ENCODE results near the gene PPP2R2B. TPM values are rescaled to one million over a fixed set of nuclear protein-coding genes. Genes with fewer than 3 reads are reported as not detected.

Gene PPP2R2B
- total RNA-seq, 1 experiment from 2014 or later, result 14.0 TPM

DNA sequence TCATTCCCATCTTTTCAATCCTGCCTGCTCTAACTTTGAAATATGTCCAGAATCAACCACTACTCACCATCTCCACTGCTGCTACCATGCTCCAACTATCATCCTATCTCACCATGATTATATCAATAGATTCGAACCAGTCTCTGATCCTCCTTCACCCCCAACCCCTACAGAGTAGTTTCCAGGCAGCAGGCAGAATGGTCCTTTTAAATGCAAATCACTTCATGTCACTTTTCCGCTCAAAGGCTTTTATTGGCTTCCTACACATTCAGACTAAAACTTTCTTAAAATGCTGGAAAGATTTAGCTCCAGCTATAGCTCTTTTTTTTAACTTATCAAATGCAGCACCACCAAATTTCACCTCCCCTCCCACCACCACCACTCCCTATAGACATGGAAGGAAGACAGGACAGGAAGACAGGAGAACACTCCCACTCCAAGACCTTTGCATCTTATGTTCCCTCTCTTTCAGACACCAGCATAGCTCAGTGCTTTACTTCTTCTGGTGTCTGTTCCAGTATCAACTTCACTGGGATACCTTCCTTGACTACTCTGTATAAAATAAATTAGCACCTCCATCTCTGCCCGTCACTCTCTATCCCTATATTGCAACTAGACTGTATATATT lies 9.9 kb upstream of the PPP2R2B start:
- DNase-seq (ENCODE audit: low spot score), result no peak

DNA sequence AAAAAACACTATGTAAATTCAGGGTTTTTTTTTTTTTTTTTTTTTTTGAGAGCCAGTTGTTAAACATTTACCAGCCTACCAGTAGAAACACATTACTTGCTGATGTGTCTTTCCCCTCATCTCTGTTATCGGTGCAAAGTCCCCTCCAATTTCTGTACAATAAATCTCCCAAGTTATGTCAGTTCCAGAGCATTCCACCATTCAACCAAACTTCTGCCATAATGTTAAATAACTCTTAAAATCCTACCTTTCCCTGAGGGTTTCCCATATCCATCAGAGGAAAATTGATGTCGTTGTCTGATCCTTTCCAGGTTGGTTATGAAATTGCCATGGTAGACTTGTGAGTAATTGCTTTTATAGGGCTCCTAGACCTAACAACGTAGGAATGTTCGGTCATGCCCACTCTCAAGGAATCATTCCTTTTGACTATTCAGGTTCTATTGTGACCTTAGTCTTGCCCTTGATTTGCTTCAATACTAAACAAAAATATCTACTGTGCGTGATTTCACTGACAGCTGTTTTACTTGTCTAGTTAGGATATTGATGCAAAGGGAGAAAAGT lies 5.6 kb upstream of the PPP2R2B start:
- no peak for DNase-seq (ENCODE audit: low spot score)

DNA sequence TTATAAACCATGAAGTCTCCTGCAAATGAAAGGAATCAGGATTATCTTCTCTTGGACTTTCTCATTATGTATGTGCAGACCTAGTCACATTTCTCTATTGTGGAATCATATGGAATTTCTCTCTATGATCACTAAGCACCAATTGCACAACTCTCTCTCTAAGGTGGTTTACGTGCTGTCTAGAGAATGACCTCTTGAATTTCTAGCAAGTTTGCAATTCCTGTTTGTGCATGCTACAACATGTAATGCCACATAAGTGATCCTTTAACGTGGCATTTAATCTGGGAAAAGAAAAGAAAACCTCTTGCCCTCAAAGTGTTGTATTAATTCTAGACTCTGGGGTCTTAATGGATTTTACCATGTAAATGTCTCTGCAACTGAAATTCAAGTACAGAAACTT lies 5.0 kb upstream of the PPP2R2B start:
- DNase-seq (ENCODE audit: low spot score), result no peak

DNA sequence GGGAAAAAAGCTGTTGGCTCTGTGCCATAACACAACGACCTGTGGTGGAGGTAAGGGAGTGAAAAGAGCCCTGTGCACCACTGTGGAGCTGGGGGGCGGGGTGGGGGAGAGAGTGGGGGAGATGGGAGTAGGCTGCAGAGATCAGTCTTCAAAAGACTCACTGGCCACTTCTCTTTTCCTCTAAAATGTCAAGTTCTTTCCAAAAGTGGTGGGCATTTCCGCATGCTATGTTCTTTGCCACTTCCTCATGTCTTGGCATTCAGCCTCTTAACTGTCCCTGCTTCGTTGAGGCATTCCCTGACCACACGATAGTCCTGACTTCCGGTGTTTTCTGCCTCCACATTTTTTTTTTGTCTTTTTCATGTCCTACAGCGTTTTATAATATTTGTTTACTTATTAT lies 2.4 kb upstream of the PPP2R2B start:
- no peak for DNase-seq (ENCODE audit: low spot score)

DNA sequence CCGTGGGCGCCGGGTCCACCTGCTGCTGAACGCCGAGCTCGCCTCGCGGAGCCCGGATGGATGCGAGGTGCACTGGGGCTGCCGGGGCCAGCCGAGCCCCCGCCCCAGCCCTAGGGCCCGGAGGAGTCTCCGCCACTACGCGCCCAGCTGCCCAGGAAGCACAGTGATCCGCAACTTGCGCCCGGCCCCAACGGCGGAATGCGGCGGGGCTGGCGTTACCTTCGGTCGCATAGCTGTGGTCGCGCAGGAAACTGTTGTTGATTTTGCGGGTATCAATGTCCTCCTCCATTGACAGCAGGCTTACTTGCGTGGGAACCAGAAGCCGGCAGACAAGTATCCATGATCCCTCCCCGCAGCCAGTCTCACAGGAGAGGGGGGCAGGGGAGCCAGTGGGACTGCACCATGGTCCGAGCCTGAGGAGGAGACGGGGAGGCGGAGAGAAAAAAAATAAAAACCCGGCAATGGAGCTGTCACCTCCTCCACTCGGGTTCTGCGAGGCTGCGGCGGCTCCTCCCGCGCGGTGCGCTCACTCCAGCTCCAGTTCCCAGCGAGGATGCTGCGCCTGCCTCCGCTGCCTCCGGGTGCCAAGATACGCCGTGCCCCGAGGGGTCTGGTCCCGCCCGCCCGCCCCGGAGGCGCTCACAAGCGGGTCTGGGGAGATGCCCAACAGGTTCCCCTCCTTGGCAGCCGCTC lies 628 bp downstream of the PPP2R2B start:
- peak; percentile 39 for DNase-seq (ENCODE audit: low spot score)

DNA sequence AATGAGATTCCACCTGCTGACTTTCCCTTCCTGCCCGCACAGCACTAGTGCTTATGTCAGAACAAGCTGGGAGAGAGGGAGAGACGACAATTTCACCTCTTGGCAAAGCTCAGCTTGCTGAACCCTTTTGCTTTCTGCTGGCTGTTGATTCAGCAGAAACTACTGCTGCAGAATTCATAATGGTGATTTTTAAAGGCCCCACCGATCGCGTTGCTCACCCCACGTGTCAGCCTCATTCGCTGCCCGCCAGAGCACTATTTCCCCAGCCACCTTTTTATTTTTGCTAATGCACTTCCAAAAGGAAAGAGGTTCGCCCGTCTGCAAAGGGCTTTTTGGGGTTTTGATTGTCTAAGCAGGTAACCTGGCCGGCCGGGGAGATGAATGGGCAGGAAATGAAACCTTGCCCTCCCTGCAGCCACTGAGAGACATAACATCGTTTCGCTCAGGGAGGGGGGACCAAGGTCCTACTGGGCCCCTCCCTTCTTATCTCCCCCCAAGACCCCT lies 1.3 kb downstream of the PPP2R2B start:
- no peak for DNase-seq (ENCODE audit: low spot score)

DNA sequence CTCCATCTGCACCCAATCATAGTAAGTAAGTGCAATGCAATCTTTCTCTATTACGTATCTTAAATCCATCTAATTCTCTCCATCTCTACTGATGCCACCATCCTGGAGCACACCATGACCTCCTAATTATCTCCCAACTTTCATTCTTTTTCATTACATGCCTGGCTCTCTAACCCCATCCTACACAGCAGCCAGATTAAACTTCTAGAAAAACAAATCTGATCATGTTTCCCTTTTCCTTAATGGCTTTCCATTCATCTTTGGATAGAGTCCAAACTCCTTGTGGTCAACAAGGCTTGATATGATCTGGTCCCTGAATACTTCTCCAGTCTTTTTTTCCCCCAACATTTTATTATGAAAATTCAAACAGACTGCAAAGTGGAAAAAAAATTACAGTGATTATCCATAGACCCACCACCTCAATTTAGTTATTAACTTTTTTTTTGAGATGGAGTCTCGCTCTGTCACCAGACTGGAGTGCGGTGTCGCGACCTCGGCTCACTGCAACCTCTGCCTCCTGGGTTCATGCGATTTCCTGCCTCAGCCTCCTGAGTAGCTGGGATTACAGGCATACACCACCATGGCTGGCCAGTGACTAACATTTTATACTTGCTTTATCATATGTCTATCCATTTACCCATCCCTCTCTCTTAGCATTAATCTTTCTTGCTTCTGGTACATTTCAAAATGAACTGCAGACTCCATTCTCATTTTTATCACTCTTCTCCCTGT lies 5.2 kb downstream of the PPP2R2B start:
- DNase-seq (ENCODE audit: low spot score), result no peak

DNA sequence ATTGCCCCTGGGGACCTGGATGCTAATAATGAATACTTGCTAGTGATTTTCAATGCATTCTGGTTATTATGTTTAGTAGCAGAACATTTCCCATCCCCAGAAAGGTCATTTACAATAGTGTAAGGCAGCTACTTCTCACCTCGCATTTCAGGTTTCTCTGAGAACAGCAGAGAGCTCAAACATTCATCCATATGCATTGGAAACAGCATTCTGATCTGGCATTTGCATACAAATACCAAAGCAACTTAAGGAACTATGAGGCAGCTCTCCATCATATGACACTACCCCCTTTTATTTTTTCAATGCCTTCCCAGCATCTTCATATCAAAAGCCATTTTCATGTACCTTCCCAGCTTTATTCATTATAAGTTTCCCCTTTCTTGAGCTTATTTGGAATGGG lies 6.4 kb downstream of the PPP2R2B start:
- no peak for DNase-seq (ENCODE audit: low spot score)

DNA sequence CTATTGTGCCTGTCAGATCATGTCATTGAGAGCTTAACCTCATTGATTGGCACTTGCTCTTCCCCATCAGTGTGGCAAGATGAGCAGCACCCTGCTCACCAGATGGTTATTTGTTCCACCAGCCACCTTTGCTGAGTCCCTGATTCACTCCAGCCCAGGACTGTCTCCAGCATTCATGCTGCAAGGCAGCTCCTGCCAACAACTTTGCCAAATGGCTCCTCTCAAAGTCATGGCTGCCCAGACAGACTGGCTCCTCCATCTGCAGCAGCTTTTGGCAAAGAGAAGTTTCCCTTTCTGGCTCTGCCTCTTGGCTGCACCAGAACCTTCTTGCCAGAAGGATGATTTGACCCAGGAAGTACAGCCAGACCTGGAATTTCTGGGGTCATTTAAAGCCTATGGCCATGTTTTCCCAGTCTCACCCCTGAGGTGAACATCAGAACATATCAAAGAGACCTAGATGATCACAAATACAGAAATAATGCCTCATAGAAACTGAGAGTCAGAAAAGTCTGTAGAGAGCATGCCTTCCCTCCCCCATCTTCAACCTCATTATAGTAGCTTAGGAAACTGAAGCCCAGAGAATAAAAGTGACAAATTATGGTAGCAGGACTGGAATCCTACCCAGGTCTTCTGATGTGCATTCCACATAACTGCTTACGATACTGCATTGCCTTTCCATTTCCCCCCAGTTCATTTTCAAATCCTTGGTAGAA lies 10.4 kb downstream of the PPP2R2B start:
- no peak for DNase-seq (ENCODE audit: low spot score)

DNA sequence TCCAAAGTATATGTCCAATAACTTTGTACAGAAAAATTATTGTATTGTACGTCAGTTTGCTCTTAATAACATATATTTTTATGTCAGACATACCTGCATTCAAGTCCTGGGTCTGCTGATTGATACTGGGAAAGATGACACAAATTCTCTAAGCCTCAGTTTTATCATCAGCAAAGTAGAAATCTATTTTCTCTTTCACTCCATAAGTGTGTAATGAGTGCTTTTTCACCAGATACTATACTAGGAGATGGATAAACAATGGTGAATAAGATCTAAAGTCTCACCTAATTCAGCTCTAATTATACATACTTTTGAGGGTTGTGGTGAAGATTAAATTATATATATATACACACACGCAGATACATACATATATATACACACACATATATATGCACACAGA lies 12.3 kb downstream of the PPP2R2B start:
- no peak for DNase-seq (ENCODE audit: low spot score)

DNA sequence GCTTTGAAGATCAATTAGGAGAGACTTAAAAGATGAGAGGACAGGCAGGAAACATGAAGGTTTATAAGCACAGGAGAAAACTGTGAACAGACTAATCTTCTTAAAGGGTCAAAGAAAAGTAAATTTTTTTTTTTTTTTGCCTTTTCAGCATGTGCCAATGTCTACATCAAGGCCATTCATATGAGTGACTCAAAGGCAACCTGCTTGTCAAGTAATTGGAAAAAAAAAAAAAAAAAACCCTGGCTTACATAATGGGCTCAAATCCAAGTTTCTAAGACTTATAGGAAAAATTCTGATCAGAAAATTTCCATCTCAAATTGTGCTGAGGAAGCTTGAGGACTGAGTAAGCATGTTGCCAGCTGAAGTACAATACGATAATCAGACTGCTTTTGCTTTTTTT lies 15.9 kb downstream of the PPP2R2B start:
- DNase-seq (ENCODE audit: low spot score), result no peak

DNA sequence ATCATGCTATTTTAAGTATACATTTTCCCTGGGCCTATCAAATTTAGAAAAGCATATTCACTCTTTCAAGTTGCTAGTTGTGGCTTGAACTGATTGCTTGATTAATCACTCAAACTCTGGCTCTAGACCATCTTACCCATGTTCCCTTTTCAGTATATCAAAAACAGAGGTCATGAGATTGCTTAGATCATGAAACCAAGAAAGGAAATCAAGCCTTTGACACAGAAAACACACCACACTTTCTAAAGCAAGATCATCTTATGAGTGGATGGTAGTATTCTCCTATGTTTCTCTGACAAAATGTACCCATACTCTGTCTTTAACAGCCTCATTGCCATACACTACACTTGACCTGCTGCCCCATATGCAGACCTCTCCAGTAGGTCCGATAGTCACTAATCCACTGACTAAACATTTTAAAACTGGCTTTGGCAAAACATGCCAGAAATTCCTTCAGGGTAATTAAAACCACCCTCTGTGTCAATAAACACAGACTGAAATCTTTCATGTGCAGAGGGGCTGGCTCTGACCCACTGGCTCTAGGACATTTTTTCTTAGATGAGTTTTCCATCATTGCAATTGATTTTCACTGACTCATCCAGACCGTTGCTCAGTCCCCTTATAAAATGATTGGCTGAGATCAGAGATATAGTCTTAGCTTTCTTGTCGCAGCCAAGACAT lies 18.2 kb downstream of the PPP2R2B start:
- peak; percentile 79 for DNase-seq (ENCODE audit: low spot score)

DNA sequence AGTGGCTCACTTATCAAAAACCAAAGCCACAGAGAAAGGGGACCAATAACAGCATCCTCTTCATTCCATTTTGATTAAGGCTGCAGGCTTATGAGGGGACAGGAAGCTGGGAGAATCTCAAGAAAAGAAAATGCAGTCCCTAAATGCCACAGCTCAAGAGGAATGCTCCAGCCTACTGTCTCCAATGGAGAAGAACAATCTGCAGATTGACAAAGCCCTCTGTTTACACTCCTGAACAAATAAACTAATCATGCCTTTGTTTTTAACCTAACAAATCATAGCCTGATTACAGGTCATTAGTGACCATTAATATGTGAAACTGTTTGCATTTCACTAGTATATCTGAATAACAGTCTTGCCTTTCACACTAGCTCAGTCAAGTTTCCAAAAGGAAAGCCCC lies 26.5 kb downstream of the PPP2R2B start:
- no peak for DNase-seq (ENCODE audit: low spot score)

DNA sequence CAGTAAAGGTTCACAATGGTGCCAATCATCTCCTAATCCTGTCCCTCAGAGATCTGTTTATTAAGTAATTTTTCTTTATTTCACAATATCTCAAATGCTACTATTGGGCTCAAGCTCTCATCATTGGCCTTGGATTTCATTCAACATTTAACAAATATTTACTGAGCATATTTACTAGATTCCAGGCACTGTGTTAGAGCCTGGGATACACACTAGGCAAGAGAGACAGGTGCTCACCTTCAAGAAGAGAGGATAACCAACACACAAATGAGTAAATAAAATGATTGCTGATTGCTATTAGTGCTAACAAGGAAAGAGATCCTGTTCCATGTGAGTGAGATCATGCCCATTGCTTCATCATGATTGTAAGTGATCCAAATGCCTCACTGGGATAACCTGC lies 27.4 kb downstream of the PPP2R2B start:
- no peak for DNase-seq (ENCODE audit: low spot score)

DNA sequence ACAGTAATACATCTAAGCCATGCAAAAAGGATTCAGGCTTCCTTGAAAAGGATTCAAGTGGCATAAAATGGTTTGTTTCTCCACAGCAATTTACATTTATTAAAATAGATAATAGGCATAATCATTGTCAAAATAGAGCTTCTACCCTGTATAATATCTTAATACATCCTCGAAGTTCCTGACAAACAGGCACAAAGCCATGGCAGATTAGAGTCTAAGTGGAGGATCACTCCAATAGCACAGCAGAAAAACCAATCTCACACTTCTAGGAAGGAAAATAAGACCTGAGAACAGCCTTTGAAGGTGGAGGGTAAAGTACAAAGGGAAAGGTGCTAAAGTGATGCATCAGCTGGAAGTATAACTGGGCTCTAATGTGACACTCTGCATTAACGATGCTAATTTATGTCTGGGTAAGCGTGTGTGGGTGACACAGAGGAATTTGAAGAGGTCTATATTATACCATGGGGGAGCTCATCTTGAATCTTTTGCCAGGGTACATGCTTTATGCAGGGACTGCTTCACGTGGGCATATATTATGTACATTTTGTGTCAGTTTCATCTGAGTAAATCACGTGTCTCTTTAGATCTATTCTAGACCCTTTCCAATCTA lies 28.8 kb downstream of the PPP2R2B start:
- DNase-seq (ENCODE audit: low spot score), result no peak

DNA sequence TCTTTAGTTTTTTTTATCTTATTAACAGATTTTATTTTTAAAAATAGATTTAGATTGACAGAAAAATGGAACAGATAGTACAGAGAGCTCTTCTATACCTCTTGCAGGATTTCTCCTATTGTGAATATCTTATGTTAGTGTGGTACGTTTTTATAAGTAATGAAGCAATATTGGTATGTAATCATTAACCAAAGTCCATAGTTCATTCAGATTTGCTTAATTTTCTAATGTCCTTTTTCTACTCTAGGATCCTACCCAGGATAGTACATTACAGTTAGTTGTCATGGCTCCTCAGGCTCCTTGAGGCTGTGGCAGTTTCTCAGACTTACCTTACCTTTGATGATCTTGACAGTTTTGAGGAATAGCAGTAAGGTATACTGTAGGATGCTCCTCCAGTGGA lies 30.4 kb downstream of the PPP2R2B start:
- no peak for DNase-seq (ENCODE audit: low spot score)

DNA sequence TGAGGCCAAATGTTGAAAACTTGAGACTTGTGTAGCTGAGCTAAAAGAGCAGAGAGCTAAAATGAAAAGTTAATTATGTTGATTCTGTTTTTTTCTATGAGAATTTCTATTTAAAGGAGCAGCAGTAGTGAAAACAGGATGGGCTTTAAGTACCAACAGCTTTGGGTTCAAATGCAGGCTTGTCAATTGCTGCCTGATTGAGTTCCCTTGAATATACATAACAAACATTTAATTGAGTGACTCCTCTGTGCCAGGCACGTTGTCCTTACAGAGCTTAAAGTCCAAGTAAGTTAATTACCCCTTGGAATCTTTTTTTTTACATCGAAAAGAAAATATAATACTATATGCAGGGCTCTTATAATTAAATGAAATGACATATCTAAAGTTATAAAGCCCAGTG lies 38.5 kb downstream of the PPP2R2B start:
- DNase-seq (ENCODE audit: low spot score), result no peak

DNA sequence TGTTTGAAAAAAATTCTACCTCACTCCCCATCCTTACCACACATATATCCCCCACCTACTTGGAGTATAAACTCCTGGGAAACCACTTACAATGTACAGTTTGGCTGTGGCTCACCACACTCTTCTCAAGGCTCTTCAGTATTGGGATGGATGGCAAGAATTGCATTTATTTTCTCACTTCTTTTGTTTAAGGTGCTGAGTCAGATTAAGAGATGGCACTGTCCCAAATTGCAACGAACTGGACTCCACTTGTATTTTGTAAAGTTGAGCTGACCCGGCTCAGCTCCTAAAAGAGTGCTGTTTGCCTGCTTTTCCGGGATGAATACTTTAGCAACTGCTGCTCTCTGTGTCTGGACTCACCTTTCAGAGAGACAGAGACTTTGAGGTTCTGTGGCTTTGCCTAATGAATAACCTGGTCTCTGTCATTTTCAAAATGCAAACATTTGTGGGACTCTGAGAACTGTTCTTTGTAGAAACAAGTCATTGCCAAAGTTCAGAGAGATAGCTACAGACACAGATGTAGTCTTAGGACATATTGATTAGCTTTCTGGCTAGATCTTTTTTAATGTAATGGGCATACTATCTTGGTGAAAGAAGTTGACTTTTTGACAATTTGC lies 42.2 kb downstream of the PPP2R2B start:
- no peak for DNase-seq (ENCODE audit: low spot score)

DNA sequence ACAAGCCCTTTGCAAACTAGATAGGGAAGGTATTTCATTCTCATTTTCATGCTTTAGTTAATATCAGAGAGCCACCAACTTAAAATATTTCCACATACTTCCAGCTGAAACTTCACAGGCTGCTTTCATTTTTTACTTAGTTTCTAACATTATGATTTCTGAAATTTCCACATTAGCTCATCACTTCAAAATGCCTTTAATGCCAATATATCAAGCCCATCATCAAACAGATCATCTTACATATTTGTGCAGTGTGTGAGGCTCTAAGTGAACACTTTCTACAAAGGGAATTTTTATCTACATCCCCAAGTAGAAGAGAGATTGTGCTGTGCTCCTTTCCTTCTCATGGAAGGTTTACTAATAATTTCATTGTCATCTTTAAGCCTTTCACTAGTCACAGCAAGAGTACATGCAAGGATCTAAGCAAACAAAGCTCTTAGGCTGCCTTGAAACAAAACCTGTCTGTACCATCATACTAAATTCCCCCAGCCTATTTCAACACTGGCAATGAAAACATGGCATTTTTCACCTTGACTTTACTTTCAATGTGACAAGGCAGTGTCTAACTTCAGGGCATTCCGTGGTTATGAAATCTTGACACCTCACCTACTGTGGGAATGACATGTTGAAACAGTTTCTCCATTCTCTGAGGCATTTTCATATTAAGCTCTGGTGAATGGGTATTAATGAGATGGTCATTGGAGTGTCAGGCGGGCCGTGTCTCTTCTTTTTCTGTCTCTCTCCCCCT lies 45.4 kb downstream of the PPP2R2B start:
- no peak for DNase-seq (ENCODE audit: low spot score)

DNA sequence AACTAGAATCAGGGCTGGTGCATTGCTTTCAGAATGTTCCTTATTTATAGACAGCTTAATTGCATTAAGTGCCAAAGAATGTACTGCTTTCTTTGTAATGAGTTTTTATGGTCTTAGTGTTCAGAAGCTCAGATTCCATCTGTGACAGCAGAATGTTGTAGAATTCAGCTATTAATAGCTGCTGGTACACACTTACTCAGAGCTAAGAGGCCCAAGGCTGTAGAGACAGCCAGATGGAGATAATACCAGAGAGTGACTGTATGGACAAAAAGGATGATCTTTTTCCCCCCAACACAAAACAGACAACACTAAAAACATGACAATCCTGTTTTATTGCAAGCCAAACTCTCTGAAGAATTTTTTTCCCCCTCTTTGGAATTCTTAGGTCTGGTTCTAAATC lies 50.2 kb downstream of the PPP2R2B start:
- no peak for DNase-seq (ENCODE audit: low spot score)

Measured in A172 (cell line).